GM12878 (cell line): ENCODE data around the gene JRKL.
"Not testable (repeated sequence)": the region's sequence is repeated elsewhere in the genome, so short reads cannot be mapped to it uniquely, and the experiment has no call there.

Experiments used
- BCL11A ChIP-seq: IDR thresholded peaks from 2 replicates; pipeline ENCODE4 v1.6.1; 2011; ENCODE audit warnings: low read depth, low read length
- CBX3 ChIP-seq: fragments of 200-600 bp; sonication (generic); IDR thresholded peaks from 2 replicates; pipeline ENCODE4 v1.6.1; 2016; ENCODE audit warnings: low read depth, borderline replicate concordance
- CREM ChIP-seq: IDR thresholded peaks from 2 replicates; pipeline ENCODE4 v1.6.1; 2014; ENCODE audit warnings: antibody characterized with exemption, low read depth
- EP300 ChIP-seq, 2 experiments: fragments of 150-350 bp in 1 of 2; IDR thresholded peaks; 2 replicates each; pipeline ENCODE4 v1.6.1; 2011 to 2012; ENCODE audit warnings: low read depth in 2 of 2, low read length in 2 of 2, borderline replicate concordance in 1 of 2, improper control_type of control experiment in 1 of 2, inconsistent platforms in 1 of 2; ENCODE audit not compliant: control insufficient read depth in 1 of 2
- EZH2 ChIP-seq: IDR thresholded peaks from 2 replicates; pipeline ENCODE4 v1.6.1; 2012; ENCODE audit warnings: low read depth, mild to moderate bottlenecking, control low read depth, inconsistent platforms, low read length, borderline replicate concordance; ENCODE audit not compliant: control insufficient read depth
- GABPA ChIP-seq: IDR thresholded peaks from 2 replicates; pipeline ENCODE4 v1.6.1; 2014; ENCODE audit warnings: antibody characterized with exemption, low read depth, mild to moderate bottlenecking, inconsistent platforms
- HDGF ChIP-seq: fragments of 450-650 bp; IDR thresholded peaks from 2 replicates; pipeline ENCODE4 v1.6.1; 2016; ENCODE audit warnings: antibody characterized with exemption
- KDM1A ChIP-seq: fragments of 200-600 bp; sonication (generic); IDR thresholded peaks from 2 replicates; pipeline ENCODE4 v1.6.1; 2016; ENCODE audit warnings: borderline replicate concordance
- NFYB ChIP-seq: IDR thresholded peaks from 2 replicates; pipeline ENCODE4 v1.6.1; 2011; ENCODE audit warnings: low read depth, mild to moderate bottlenecking, low read length, improper control_type of control experiment, moderate library complexity; ENCODE audit not compliant: insufficient read depth
- TAF1 ChIP-seq: IDR thresholded peaks from 2 replicates; pipeline ENCODE4 v1.6.1; 2011; ENCODE audit warnings: mild to moderate bottlenecking, low read depth, low read length, borderline replicate concordance
- ZNF217 ChIP-seq: fragments of 450-650 bp; IDR thresholded peaks from 2 replicates; pipeline ENCODE4 v1.6.1; 2017; ENCODE audit warnings: antibody characterized with exemption, mild to moderate bottlenecking
- ZNF24 ChIP-seq: fragments of 450-650 bp; IDR thresholded peaks from 2 replicates; pipeline ENCODE4 v1.6.1; 2017; ENCODE audit warnings: antibody characterized with exemption, mild to moderate bottlenecking
- TF ChIP-seq, protein P1 (sequence below), 3 experiments: IDR thresholded peaks in 2 of 3; conservative IDR thresholded peaks in 1 of 3; 2 replicates each; pipeline ENCODE4 v1.5.1; 2011; ENCODE audit warnings: low read depth in 3 of 3, low read length in 3 of 3, mild to moderate bottlenecking in 3 of 3, control low read depth in 2 of 3, moderate library complexity in 2 of 3, inconsistent platforms in 1 of 3, mixed read lengths in 1 of 3; ENCODE audit not compliant: control insufficient read depth in 2 of 3, insufficient read depth in 1 of 3; ENCODE audit errors: extremely low read depth in 1 of 3
- TF ChIP-seq, protein P2 (sequence below): IDR thresholded peaks from 2 replicates; pipeline ENCODE4 v1.6.1; 2012; ENCODE audit warnings: low read depth, low read length, improper control_type of control experiment

DNA sequence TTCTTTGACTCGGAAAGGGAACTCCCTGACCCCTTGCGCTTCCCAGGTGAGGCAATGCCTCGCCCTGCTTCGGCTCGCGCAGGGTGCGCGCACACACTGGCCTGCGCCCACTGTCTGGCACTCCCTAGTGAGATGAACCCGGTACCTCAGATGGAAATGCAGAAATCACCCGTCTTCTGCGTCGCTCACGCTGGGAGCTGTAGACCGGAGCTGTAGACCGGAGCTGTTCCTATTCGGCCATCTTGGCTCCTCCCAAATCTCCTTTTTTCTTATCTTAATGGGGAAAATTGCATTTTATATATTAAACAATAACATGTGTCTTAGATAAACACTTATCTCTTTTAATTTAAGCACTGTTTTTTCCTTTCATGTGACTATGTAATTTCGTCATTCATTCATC is 21.6 kb downstream of the JRKL start:
- TF ChIP-seq, protein P1, sequence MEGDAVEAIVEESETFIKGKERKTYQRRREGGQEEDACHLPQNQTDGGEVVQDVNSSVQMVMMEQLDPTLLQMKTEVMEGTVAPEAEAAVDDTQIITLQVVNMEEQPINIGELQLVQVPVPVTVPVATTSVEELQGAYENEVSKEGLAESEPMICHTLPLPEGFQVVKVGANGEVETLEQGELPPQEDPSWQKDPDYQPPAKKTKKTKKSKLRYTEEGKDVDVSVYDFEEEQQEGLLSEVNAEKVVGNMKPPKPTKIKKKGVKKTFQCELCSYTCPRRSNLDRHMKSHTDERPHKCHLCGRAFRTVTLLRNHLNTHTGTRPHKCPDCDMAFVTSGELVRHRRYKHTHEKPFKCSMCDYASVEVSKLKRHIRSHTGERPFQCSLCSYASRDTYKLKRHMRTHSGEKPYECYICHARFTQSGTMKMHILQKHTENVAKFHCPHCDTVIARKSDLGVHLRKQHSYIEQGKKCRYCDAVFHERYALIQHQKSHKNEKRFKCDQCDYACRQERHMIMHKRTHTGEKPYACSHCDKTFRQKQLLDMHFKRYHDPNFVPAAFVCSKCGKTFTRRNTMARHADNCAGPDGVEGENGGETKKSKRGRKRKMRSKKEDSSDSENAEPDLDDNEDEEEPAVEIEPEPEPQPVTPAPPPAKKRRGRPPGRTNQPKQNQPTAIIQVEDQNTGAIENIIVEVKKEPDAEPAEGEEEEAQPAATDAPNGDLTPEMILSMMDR (IDR thresholded peaks at IDR 0.05 in 2 of 3, conservative IDR thresholded peaks at IDR 0.05 in 1 of 3; ENCODE audit: control insufficient read depth in 2 of 3, extremely low read depth in 1 of 3, insufficient read depth in 1 of 3, low read depth in 3 of 3, low read length in 3 of 3), result not testable (repeated sequence)
- not testable (repeated sequence) for TF ChIP-seq GABPA; TAF1; KDM1A; HDGF; NFYB; CBX3; EP300 (IDR thresholded peaks at IDR 0.05; ENCODE audit: borderline replicate concordance in 1 of 2, control insufficient read depth in 1 of 2, low read depth in 2 of 2, low read length in 2 of 2); CREM; EZH2; BCL11A; ZNF24; ZNF217
- TF ChIP-seq, protein P2, sequence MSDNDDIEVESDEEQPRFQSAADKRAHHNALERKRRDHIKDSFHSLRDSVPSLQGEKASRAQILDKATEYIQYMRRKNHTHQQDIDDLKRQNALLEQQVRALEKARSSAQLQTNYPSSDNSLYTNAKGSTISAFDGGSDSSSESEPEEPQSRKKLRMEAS, result not testable (repeated sequence)
